CD14-positive monocyte (primary cell): Measurements from ENCODE around the gene RNF130. TPM values are rescaled to one million over a fixed set of nuclear protein-coding genes. Genes with fewer than 3 reads are reported as not detected.
A peak's percentile ranks its signal among the peaks of the same experiment; 100 is the strongest.

ENCODE experiments used
- DNase-seq, 3 donors: peaks; one replicate each; pipeline ENCODE4 v3.0.0-alpha.2; 2011 to 2022
- H2AFZ ChIP-seq: 2 replicates; pipeline ENCODE4 v1.6.0; 2012; ENCODE audit warnings: mild to moderate bottlenecking, low read depth, low read length, inconsistent platforms; ENCODE audit not compliant: insufficient read depth, poor library complexity, severe bottlenecking
- H3K27ac ChIP-seq, 2 donors: 1 replicate in 1 of 2; 2 replicates in 1 of 2; pipeline ENCODE4 v1.5.1; 2012 to 2013; ENCODE audit warnings: low read length in 2 of 2, control low read depth in 1 of 2, inconsistent platforms in 1 of 2, low read depth in 1 of 2, mild to moderate bottlenecking in 1 of 2
- H3K27me3 ChIP-seq, 2 donors: one replicate each; pipeline versions ENCODE4 v1.6.0 to v1.6.1; 2011 to 2013; ENCODE audit warnings: low read length in 2 of 2; ENCODE audit not compliant: control insufficient read depth in 2 of 2, insufficient read depth in 2 of 2
- H3K36me3 ChIP-seq, 2 donors: replicated peaks in 1 of 2; 1 replicate in 1 of 2; 2 replicates in 1 of 2; pipeline versions ENCODE4 v1.5.1 to v1.6.1; 2012 to 2013; ENCODE audit warnings: low read length in 2 of 2, control low read depth in 1 of 2, inconsistent platforms in 1 of 2, mild to moderate bottlenecking in 1 of 2; ENCODE audit not compliant: insufficient read depth in 2 of 2, control insufficient read depth in 1 of 2
- H3K4me1 ChIP-seq, 2 donors: 1 replicate in 1 of 2; 2 replicates in 1 of 2; pipeline versions ENCODE4 v1.5.1 to v1.6.1; 2012 to 2013; ENCODE audit warnings: low read length in 2 of 2, control low read depth in 1 of 2, inconsistent platforms in 1 of 2, mild to moderate bottlenecking in 1 of 2, moderate library complexity in 1 of 2; ENCODE audit not compliant: insufficient read depth in 2 of 2, control insufficient read depth in 1 of 2
- H3K4me2 ChIP-seq: replicated peaks from 2 replicates; pipeline ENCODE3; 2012; ENCODE audit warnings: low read length, moderate library complexity, mild to moderate bottlenecking; ENCODE audit not compliant: poor library complexity, severe bottlenecking; ENCODE audit errors: extremely low read depth
- H3K4me3 ChIP-seq, 3 experiments: fragments of 200-600 bp in 1 of 3; sonication (generic) in 1 of 3; replicated peaks in 1 of 3; 1 replicate in 2 of 3; 2 replicates in 1 of 3; pipeline ENCODE4 v1.5.1; 2011 to 2013; ENCODE audit warnings: low read length in 3 of 3, mild to moderate bottlenecking in 3 of 3, control low read depth in 2 of 3, low read depth in 2 of 3, inconsistent platforms in 1 of 3, moderate library complexity in 1 of 3
- H3K79me2 ChIP-seq: 2 replicates; pipeline ENCODE4 v1.6.0; 2012; ENCODE audit warnings: mild to moderate bottlenecking, control low read depth, inconsistent platforms, low read length, moderate library complexity; ENCODE audit not compliant: insufficient read depth
- H3K9ac ChIP-seq: 2 replicates; pipeline ENCODE4 v1.6.0; 2017; ENCODE audit warnings: low read length, mild to moderate bottlenecking; ENCODE audit not compliant: insufficient read depth, poor library complexity, severe bottlenecking
- H3K9me3 ChIP-seq, 2 donors: replicated peaks in 1 of 2; 1 replicate in 1 of 2; 2 replicates in 1 of 2; pipeline versions ENCODE4 v1.5.1 to v1.6.1; 2012 to 2013; ENCODE audit warnings: low read length in 2 of 2, control low read depth in 1 of 2; ENCODE audit not compliant: control insufficient read depth in 1 of 2, insufficient read depth in 1 of 2
- H4K20me1 ChIP-seq: 2 replicates; pipeline ENCODE4 v1.6.0; 2012; ENCODE audit warnings: mild to moderate bottlenecking, low read length, control low read depth, moderate library complexity; ENCODE audit not compliant: insufficient read depth
- H3K27ac Mint-ChIP-seq, 7 donors: one replicate each; pipeline ENCODE4 v1.8.0; 2020; ENCODE audit warnings: mild to moderate bottlenecking in 7 of 7, mixed read lengths in 7 of 7, moderate library complexity in 6 of 7, inconsistent platforms in 2 of 7
- H3K27me3 Mint-ChIP-seq, 3 donors: one replicate each; pipeline ENCODE4 v1.8.0; 2021 to 2022; ENCODE audit warnings: low read depth in 3 of 3, mild to moderate bottlenecking in 3 of 3, mixed read lengths in 3 of 3, moderate library complexity in 3 of 3, inconsistent platforms in 1 of 3
- H3K36me3 Mint-ChIP-seq, 2 donors: one replicate each; pipeline ENCODE4 v1.8.0; 2020; ENCODE audit warnings: mixed read lengths in 2 of 2, inconsistent platforms in 1 of 2, mild to moderate bottlenecking in 1 of 2
- H3K4me1 Mint-ChIP-seq: one replicate; pipeline ENCODE4 v1.8.0; 2020; ENCODE audit warnings: mild to moderate bottlenecking, mixed read lengths
- H3K4me3 Mint-ChIP-seq, 2 donors: one replicate each; pipeline ENCODE4 v1.8.0; 2020; ENCODE audit warnings: mild to moderate bottlenecking in 2 of 2, mixed read lengths in 2 of 2, moderate library complexity in 1 of 2
- H3K9me3 Mint-ChIP-seq, 7 donors: one replicate each; pipeline ENCODE4 v1.8.0; 2020 to 2022; ENCODE audit warnings: mixed read lengths in 7 of 7, mild to moderate bottlenecking in 6 of 7, moderate library complexity in 6 of 7, inconsistent platforms in 2 of 7
- CTCF ChIP-seq: fragments of 200-600 bp; IDR thresholded peaks from one replicate; pipeline ENCODE4 v1.8.0; 2022; ENCODE audit warnings: antibody characterized with exemption, mild to moderate bottlenecking
- WGBS: methylation state at CpG from one replicate; pipeline ENCODE4 v1.1.5; 2013; ENCODE audit warnings: missing lambda C conversion rate; ENCODE audit not compliant: insufficient coverage; 5-methylcytosine and 5-hydroxymethylcytosine counted together
- intact Hi-C, 2 donors: fragments of 100-400 bp; cut with micrococcal nuclease; formaldehyde crosslinking; loops; one replicate each; pipeline versions ENCODE4 v1.15.0 to v1.15.1; 2023
- polyA plus RNA-seq, 3 donors: library from polyadenylated mRNA; depleted of rRNA in 1 of 3; unstranded in 2 of 3; stranded (reverse) in 1 of 3; fragments of 300-500 nt in 2 of 3; fragments of >200 nt in 1 of 3; fragmentation: Illumina TruSeq in 2 of 3; gene quantifications; 1 replicate in 2 of 3; 2 replicates in 1 of 3; pipeline ENCODE4 v1.2.3, GENCODE V29; 2012 to 2021

The RNF130 gene
- polyA plus RNA-seq, 3 donors = 294 to 439 (median 376) TPM

GRCh38 chr5:180084638-180085561 lies 13.3 kb upstream of the RNF130 start:
- no peak for TF ChIP-seq CTCF
- intact Hi-C loops = no loop called here
- H3K4me1 Mint-ChIP-seq = peaks cover 26% of the 10 kb centered on the region
- Histone ChIP-seq H3K79me2 (no peaks in the 10 kb centered on the region), H3K27ac (no peak overlapping the region), H2AFZ (peak overlapping the region; percentile 18), H4K20me1 (no peaks in the 10 kb centered on the region), H3K9ac (no peak overlapping the region), H3K36me3 (no peaks in the 10 kb centered on the region), H3K9me3 (peaks cover 7 to 9% of the 10 kb centered on the region in 2 donors), H3K4me2 (peak overlapping the region; percentile 36), H3K4me1 (peaks cover 14 to 16% of the 10 kb centered on the region in 2 donors), H3K27me3 (peaks cover 2 to 14% of the 10 kb centered on the region in 2 donors), H3K4me3 (peak overlapping the region in 1 of 3 experiments; percentile 40)
- H3K36me3 Mint-ChIP-seq = peaks cover 0 to 11% of the 10 kb centered on the region in 2 donors
- peaks cover 0 to 17% (median 12%) of the 10 kb centered on the region in 7 donors for H3K9me3 Mint-ChIP-seq
- DNase-seq = peak in 2 of 3 donors; percentile 49 to 54
- 67% methylated on average over 3 of the region's 13 CpGs for WGBS
- peak overlapping the region in 1 of 2 donors; percentile 58 for H3K4me3 Mint-ChIP-seq
- peak overlapping the region in 1 of 7 donors; percentile 30 for H3K27ac Mint-ChIP-seq
- peaks cover 14 to 25% (median 19%) of the 10 kb centered on the region in 3 donors for H3K27me3 Mint-ChIP-seq

- Histone ChIP-seq H3K4me2 (no peak overlapping the region), H4K20me1 (no peaks in the 10 kb centered on the region), H3K27ac (no peak overlapping the region), H3K4me3 (no peak overlapping the region), H3K9me3 (peaks cover 7 to 9% of the 10 kb centered on the region in 2 donors), H3K9ac (no peak overlapping the region), H3K4me1 (peaks cover 12 to 13% of the 10 kb centered on the region in 2 donors), H2AFZ (no peak overlapping the region), H3K27me3 (peaks cover 2 to 13% of the 10 kb centered on the region in 2 donors), H3K36me3 (no peaks in the 10 kb centered on the region), H3K79me2 (no peaks in the 10 kb centered on the region)
- peaks cover 26% of the 10 kb centered on the region for H3K4me1 Mint-ChIP-seq
- peaks cover 0 to 11% of the 10 kb centered on the region in 2 donors for H3K36me3 Mint-ChIP-seq
- peaks cover 0 to 17% (median 12%) of the 10 kb centered on the region in 7 donors for H3K9me3 Mint-ChIP-seq
- H3K27me3 Mint-ChIP-seq = peaks cover 16 to 29% (median 16%) of the 10 kb centered on the region in 3 donors
- H3K27ac Mint-ChIP-seq = no peak overlapping the region
- intact Hi-C loops = no loop called here
- no peak overlapping the region for H3K4me3 Mint-ChIP-seq
- no peak for DNase-seq
- WGBS = 99% methylated on average over 9 of the region's 10 CpGs
- TF ChIP-seq CTCF = no peak
These were observed 12.0 kb upstream of the RNF130 start for GRCh38 chr5:180083529-180084060.
